Choroid plexus epithelial cell (primary cell): ENCODE results near the gene VCX3B.
A peak's percentile ranks its signal among the peaks of the same experiment; 100 is the strongest.

ENCODE experiments used
- DNase-seq: peaks from one replicate; pipeline ENCODE4 v3.0.0-alpha.2; 2010; ENCODE audit warnings: low read depth
- H3K4me3 ChIP-seq: 2 replicates; pipeline ENCODE4 v1.5.1; 2011; ENCODE audit warnings: low read depth, mild to moderate bottlenecking, control low read depth, low read length, moderate library complexity
- CTCF ChIP-seq: conservative IDR thresholded peaks from 2 replicates; pipeline ENCODE4 v1.5.1; 2011; ENCODE audit warnings: low read depth, mild to moderate bottlenecking, control low read depth, inconsistent platforms, low read length, moderate library complexity

Gene VCX3B

GRCh38 chrX:8504451-8504850 lies 39.8 kb downstream of the VCX3B start:
- peak; percentile 35 for DNase-seq
- H3K4me3 ChIP-seq = no peak overlapping the region
- no peak for TF ChIP-seq CTCF
